ENCODE data around the gene FGF14. TPM values are rescaled to one million over a fixed set of nuclear protein-coding genes. Genes with fewer than 3 reads are reported as not detected.

FGF14 gene
- total RNA-seq, 4 donors from 2014 or later = 0.28 to 2.3 (median 0.35) TPM; not detected in 1

DNA sequence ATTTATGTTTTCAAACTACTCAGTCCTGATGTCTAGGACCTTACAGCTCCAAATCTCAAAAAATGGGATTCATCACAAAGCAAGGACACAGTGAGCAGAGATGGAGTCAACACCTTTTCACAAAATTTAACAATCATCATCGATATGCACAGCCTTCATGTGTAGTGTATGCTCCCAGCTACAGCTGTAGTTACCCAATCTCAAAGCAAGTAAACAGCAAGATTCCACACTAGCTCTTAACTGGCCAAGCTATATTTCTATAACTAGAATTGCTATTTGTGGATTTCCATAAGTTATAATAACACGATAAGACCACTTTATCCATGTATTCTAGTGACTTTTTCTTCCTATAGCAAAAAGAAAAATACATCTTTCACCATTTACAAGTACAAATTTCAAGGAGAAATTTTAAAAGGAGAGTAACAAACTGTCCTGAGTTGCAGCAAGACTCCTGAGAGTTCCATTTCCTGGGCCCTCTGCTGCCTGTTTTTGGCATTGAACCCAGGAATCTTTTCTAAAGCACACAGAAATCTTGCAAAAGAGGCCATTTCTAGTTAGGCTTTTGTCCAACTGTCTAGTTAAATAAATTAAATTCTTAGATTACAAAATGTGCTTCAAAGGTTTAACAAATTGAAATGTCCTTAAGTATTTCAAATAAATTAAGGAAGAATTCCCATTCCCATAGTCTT is 460.6 kb downstream of the FGF14 start:
- TF ChIP-seq, protein P1, sequence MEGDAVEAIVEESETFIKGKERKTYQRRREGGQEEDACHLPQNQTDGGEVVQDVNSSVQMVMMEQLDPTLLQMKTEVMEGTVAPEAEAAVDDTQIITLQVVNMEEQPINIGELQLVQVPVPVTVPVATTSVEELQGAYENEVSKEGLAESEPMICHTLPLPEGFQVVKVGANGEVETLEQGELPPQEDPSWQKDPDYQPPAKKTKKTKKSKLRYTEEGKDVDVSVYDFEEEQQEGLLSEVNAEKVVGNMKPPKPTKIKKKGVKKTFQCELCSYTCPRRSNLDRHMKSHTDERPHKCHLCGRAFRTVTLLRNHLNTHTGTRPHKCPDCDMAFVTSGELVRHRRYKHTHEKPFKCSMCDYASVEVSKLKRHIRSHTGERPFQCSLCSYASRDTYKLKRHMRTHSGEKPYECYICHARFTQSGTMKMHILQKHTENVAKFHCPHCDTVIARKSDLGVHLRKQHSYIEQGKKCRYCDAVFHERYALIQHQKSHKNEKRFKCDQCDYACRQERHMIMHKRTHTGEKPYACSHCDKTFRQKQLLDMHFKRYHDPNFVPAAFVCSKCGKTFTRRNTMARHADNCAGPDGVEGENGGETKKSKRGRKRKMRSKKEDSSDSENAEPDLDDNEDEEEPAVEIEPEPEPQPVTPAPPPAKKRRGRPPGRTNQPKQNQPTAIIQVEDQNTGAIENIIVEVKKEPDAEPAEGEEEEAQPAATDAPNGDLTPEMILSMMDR (IDR thresholded peaks at IDR 0.05) = peak in 1 of 6 experiments; percentile 16
- no peak for TF ChIP-seq POLR2A (IDR thresholded peaks at IDR 0.05)
- no peak for DNase-seq
- H3K27me3 ChIP-seq = no peaks in the 10 kb centered on the region
- no peak overlapping the region for H3K27ac ChIP-seq
- H3K4me3 ChIP-seq = no peak overlapping the region
- no peaks in the 10 kb centered on the region for H3K9me3 ChIP-seq
- H3K4me1 ChIP-seq = no peaks in the 10 kb centered on the region
- no peaks in the 10 kb centered on the region for H3K36me3 ChIP-seq

DNA sequence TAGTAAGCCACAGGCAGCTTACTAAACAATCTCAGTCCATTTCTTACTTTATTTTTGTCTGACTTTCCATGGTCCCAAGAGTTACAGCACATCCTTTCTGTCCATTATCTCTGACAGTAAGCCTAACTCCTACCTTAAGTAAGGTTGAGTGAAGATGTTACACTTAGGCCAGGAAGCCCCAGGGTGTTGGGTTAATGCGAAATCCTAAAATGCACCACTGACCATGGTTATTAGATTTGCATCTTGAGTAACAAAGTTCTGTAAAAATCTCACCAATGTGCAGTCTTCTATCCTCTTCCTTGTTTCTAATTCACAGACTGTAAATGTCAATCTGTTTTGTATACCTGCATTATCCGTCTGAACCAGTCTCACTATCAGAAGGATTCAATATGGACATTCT is 462.5 kb downstream of the FGF14 start:
- Histone ChIP-seq H3K36me3 (no peaks in the 10 kb centered on the region), H3K27me3 (no peaks in the 10 kb centered on the region), H3K4me1 (no peaks in the 10 kb centered on the region), H3K4me3 (no peak overlapping the region), H3K9me3 (no peaks in the 10 kb centered on the region), H3K27ac (no peak overlapping the region)
- TF ChIP-seq, protein P1 (IDR thresholded peaks at IDR 0.05) = no peak
- TF ChIP-seq POLR2A (IDR thresholded peaks at IDR 0.05) = no peak
- no peak for DNase-seq

DNA sequence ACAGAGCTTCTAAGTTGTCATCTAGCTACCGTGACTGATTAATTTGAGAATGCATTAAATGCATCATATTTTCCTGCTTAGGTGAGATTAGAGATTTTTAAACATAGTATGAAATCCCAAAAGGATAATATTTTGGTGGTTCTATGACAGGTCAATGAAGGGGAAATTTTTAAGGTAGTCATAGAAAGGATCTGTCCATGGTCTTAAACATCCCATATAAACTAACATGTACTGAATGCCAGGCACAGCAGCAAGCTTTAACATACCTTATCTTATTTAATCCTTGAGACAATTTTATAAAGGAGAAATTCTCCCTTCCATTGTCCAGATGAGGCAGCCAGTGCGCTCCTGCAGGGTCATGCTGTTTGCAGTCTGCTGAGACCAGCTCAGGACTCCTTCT is 466.0 kb downstream of the FGF14 start:
- no peak for DNase-seq
- Histone ChIP-seq H3K27me3 (no peaks in the 10 kb centered on the region), H3K27ac (no peak overlapping the region), H3K4me3 (no peak overlapping the region), H3K9me3 (no peaks in the 10 kb centered on the region), H3K4me1 (no peaks in the 10 kb centered on the region), H3K36me3 (no peaks in the 10 kb centered on the region)
- TF ChIP-seq, protein P1 (IDR thresholded peaks at IDR 0.05) = no peak
- TF ChIP-seq POLR2A (IDR thresholded peaks at IDR 0.05) = no peak

DNA sequence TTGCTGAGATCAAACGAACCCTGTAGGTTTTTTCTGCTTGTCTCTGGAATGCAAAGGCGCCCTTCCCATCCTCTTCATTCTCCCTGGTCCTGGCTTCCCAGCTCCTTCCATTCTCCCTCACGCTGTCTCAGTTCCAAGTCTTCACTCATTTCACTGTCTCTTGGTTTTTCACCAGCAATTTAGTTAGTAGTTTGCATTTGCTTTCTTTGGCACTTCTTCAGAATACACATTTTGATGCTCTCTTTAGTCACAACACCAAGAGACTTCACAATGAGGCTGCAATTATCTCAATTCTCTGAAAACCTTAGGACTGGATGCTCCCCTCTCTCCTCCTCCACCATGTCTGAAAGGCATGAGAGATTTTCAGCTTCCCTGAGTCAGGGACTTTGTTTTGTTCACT is 470.7 kb downstream of the FGF14 start:
- H3K36me3 ChIP-seq = no peaks in the 10 kb centered on the region
- H3K4me3 ChIP-seq = no peak overlapping the region
- H3K4me1 ChIP-seq = no peaks in the 10 kb centered on the region
- no peak overlapping the region for H3K27ac ChIP-seq
- no peak for DNase-seq
- H3K27me3 ChIP-seq = no peaks in the 10 kb centered on the region
- TF ChIP-seq, protein P1 (IDR thresholded peaks at IDR 0.05) = no peak
- no peak for TF ChIP-seq POLR2A (IDR thresholded peaks at IDR 0.05)
- no peaks in the 10 kb centered on the region for H3K9me3 ChIP-seq

DNA sequence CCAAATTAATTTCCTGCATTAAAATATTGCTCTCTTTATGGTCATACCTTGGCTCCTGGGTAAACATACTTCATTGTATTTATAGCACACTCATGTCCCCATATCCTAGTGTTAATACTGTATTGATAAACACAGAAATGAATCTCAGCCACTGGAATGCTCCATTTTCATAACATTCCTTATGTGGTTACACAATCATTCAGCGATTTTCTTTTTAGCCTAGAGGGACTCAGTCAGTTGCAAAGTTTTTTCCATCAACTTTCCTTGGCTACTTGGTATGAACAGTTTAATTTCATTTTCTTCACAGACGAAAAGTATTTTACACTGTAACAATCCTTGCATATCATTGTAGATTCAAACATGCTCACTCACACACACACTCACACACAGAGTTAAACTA is 471.5 kb downstream of the FGF14 start:
- DNase-seq = no peak
- Histone ChIP-seq H3K4me3 (no peak overlapping the region), H3K27ac (no peak overlapping the region), H3K27me3 (no peaks in the 10 kb centered on the region), H3K4me1 (no peaks in the 10 kb centered on the region), H3K36me3 (no peaks in the 10 kb centered on the region), H3K9me3 (no peaks in the 10 kb centered on the region)
- TF ChIP-seq, protein P1 (IDR thresholded peaks at IDR 0.05) = no peak
- TF ChIP-seq POLR2A (IDR thresholded peaks at IDR 0.05) = no peak

Measured in Peyer's patch (tissue), 4 donors.